Right renal cortex interstitium (tissue), 3 donors: ENCODE measurements around the gene SLC6A1. TPM values are rescaled to one million over a fixed set of nuclear protein-coding genes. Genes with fewer than 3 reads are reported as not detected.

Experiments
- DNase-seq, 3 donors: peaks; one replicate each; pipeline ENCODE4 v3.0.0-alpha.2; 2013; ENCODE audit warnings: low read depth in 3 of 3, low spot score in 2 of 3
- polyA plus RNA-seq, 3 donors: library from polyadenylated mRNA; unstranded; fragments of 120-200 nt; gene quantifications; one replicate each; pipeline ENCODE4 v1.2.1, GENCODE V29; 2013; ENCODE audit not compliant: insufficient read length in 3 of 3

The SLC6A1 gene
- polyA plus RNA-seq, 3 donors, result 0.46 to 0.85 (median 0.74) TPM

DNA sequence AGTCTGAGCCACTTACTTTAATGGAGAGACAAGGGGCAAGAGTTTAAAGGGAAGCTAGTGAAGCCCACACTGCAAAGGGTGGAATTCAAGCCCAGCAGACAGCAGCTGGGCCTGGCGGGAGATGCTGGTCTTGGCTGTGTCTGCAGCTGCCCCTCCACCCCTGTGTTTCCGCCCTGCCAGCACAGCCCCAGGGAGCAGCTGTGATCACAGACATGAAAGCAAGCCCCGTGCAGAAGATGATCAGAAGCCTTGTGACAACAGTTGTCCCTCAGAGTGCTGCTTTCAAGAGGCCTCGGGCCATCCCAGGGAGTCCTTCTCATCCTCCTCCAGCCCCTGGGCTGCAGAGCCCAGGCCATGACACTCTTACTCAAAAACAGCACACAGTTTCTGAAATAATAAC, 24.1 kb upstream of the SLC6A1 start:
- no peak for DNase-seq

DNA sequence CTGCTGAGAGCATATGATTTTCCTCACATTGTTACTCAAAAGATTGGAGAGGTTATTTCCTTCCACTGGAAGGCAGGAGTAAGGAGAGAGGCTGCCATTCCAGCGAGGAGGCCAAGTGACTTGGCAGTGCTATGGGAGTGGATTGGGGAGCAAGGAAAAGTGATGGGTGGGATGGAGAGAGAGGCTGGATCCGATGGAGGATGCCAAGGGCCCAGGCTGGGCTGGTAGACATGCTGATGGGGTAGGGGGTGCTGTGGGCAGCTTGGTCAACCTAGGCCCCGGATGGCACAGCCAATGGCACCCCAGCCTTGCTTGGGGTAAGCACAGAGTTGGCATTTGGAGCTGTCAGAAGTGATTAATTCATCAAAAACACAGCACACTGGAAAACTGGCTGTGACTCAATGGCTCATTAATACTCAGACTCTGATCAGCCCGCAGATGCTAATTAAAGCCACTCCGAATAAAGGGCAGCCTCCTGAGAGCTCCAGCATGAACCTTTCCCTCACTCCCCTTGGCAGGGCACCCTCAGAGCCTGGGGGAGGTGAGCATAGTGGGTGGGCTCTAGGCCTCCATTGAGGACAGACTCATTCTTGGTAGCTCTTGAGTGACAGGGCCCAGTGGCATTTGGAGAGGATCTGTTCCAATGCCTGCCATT, 22.1 kb upstream of the SLC6A1 start:
- no peak for DNase-seq

DNA sequence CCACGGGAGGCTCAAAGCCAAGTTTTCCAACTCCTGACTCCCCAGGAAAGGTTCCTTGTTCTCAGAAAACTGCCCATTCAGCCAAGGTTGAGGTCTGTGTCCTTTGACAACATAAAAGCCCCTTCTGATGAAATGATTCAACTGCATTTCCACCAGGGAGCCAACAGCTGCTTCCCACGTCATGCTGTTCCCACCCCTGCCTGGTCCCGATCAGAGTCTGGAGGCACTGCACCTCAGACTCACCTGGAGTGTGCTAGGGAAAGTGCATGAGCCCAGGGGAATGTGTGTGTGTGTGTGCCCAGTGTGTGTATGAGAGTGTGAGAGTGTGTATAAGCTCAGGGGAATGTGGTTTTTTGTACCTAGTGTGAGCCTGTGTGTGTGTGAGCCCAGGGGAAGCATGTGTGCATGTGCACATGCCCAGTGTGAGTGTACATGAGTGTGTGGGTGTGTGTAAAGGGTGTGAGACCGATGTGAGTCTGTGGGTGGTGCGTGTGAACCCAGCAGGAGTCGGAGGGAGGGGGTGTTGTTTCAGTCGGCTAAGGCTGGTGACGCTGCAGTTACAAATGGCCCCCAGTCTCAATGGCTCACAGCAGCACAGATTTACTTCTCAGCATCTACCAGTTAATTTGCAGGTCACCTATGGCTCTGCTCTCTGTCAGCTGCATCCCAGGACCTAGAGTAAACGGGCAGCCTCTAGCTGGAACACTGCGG, 20.3 kb upstream of the SLC6A1 start:
- no peak for DNase-seq

DNA sequence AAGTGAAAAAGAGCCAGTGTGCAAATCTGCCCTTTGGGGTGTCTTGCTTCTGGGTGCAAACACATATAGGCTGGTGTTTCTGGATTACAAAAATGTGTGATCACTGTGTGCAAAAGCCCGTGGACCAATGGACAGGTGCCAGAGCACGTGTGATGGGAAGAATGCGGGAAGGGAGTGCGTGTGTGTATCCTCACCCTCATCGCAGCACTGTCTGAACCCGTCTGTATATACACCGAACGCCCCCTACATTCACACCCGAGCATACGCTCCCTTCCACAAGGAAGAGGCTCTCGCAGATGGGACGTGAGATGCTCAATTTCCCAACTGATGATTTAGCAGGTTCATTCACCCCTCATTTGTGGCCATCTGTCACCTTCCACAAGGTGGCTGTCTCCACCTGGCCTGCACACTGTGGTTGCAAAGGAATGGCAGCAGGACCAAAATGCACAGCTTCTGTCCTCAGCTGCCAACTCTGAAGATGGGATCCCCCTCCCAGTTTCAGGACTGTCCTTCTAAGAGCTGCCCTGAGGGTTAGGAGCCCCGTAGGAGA, 19.4 kb upstream of the SLC6A1 start:
- no peak for DNase-seq

DNA sequence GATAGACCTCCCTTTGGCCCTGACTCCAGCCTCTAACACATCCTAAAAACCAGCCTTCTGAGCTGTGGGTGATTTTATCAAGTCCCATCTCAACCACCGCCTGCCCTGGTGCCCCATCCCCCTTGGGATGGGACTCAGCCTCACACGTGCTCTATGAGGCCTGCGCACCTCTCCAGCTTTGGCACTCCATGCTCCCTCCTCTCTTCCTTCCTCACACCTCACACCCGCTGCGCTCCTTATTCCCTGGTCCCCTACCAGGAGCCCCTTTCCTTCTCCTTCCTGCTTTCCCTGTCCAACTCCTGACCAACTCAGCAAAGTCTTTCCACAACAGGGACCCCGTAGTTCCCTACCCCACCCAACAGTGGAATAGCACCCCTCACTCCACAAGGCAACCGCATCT, 18.4 kb upstream of the SLC6A1 start:
- no peak for DNase-seq

DNA sequence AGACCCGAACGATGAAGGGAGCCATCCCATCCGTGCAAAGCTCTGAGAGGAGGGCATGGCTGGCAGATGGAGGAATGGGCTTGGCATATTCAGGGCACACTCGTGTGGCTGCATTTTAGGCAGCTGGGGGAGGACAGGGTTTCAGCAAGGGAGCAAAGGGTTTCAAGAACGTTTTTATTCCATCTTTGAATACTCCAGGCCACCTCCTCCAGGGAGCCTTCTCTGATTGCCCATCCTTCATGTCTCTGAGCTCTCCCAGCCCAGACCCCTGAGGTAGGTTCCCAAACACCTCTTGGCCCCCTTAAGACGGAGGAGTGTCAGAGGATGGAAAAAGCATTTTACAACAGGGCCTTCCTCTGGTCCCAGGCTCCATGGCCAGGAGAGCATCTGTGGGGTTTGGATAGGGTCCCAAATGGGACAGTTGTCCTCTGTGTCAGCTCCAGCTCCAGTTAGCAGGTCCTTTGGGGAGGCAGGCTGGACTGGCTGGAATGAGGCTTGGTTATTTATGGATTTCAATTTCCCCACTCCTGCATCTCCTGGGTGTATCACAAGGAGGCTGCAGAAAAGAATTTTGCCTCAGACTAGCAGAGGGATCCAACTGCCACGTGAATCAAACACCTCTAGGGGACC, 17.7 kb upstream of the SLC6A1 start:
- no peak for DNase-seq

DNA sequence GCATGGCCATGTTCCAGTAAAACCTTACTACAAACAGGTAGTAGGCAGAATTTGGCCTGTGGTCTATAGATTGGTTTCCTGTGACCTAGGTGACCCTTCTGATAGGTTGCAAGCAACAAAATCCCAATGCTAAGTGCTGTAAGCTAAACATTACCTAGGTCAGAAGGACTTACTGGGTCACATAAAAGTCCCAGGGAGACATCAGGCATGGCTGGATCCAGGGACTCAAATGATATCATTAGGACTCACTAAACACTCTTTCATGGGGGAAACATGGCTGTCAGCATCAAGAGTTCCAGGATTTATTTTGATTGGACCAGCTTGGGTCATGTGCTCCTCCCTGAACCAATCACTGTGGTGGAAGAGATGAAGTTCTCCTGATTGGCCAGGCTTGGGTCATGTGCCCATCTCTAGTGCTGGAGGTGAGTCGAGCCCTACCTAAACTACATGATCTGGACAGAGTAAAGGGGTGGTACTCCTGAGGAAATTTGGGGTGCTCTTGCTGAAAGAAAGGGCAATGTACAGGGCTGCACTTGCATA, 16.8 kb upstream of the SLC6A1 start:
- no peak for DNase-seq

DNA sequence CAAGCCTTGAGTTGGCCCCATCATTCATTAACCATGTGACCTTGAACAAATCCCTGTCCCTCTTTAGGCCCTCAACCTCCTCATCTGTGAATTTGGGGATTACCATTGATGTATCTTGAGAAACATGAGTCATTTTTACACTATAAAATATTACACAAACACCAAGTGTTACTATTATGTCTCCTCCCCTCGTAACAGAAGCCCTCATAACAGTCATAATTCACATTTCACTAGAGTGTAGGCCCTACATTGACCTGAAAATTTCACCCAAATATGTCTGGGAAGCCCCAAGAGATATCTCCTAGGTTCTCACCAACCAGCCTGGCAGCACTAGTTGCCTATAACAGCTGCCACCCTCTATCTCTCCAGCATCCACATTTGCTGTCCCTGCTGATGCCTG, 15.8 kb upstream of the SLC6A1 start:
- no peak for DNase-seq

DNA sequence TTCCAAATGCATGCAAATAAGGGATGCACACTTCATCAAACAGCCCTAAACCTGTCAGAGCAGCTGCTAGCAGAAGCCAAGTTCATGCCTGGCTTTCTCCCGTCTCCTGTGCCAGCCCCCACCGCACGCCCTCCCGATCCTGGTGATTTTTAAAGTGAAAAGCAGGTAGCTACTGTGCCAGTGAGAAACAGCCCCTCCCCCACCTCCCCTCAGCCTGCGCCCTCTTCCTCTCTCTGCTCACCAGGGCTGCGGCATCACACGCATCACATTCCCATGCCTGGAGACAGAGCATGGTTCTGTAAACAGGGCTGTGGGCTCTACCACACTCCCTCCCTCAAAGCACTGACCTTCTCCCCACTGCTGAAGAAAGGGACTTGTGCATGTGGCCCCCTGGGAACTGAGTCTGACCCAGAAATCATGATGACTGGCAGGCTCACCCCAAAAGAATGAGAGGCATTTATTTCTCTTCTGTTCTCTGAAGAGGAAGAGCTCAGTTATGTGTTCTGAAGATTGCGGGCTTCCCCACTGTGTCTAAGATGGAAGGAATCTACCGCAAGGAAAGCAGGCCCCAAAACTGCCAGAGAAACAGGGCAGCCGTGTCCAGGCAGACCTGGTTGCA, 14.5 kb upstream of the SLC6A1 start:
- DNase-seq, result no peak

DNA sequence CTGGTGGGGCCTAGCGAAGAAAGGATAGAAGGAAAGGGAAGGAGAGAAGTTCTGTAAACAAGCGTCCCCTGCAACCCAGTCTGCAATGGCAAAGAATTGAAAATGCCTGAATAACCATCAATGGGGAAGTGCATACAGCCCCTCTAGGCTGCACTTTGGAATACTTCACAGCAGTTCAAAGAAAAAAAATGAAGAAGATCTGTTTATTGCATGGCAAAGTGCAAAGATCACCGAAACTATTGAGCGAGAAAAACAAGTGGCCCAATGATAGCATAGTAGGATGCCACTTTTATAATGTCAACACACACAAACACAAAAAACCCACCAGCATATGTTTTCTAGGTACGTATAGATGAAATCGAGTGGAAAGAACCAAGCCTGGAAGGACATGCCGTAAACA, 13.6 kb upstream of the SLC6A1 start:
- DNase-seq, result no peak

DNA sequence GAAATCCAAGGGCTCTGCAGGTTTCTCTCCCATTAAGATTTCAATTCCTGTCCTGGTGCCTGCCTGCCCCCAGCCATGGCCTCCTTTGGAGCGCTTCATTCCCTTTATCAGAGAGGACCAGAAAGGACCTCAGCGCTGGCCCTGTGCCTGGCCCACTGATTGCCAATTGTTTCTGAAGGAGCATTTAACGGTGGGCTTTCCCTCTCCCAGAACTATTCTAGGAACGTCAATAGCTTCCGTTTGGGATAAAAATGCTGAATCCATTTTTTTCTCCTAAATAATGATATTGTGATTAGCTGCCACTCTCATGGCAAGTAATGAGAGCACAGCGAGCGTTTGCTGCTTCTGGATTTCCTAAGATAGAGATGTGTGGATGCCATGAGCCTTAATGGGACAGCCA, 12.2 kb upstream of the SLC6A1 start:
- DNase-seq, result no peak

DNA sequence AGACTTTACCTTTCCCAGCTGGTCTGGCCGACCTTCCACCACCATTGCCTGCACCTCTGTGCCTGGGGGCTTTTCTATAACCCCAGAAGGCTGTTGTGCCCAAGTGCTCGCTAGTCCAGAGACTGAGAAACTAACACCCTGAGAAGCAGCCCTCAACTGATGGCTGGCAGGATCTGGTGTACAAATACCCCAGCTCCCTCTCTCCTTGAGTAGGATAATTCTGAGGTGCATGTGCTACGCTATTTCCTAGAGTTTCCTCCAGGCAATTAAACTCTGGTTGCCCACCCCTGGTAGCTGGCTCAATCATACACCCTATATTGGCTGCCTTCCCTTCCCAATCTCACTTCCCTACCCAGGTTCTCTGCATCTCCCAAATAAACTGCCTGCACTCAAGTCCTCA, 11.5 kb upstream of the SLC6A1 start:
- no peak for DNase-seq

DNA sequence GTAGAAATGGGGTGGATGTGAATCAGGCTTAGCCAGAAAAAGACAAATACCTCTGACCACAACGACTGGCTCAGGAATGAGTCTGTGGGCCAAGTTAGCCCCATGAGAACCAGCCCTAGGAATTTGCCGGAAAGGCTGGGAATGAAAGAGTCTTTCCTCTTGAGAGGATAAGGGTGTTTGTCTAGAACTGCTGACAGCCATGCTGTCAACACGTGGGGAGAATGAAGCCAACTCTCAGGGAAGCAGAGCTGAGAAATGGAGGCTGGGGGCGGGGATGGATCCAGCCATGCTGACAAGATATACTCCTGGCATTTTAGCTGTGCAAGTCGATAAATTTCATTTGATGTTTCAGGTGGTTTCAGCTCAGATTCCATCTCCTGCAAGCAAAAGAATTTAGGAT, 10.6 kb upstream of the SLC6A1 start:
- no peak for DNase-seq

DNA sequence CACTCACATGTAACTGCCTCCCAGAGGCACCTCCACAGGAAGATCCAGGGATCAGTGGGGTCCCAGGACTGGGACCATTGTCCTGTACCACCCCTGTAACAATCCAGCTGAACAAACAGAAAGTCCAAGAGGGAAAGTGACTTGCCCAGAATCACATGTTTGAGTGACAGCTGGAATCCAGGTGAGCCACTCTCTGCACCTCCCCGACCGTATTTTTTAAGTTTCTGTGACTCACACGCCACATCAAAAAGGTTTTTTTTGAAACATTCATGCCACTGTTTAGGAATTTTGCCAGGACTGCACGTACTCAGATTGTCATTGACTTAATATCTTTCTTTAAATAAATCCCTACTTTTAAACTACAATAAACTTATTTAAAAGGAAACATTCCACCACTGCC, 9.8 kb upstream of the SLC6A1 start:
- no peak for DNase-seq

DNA sequence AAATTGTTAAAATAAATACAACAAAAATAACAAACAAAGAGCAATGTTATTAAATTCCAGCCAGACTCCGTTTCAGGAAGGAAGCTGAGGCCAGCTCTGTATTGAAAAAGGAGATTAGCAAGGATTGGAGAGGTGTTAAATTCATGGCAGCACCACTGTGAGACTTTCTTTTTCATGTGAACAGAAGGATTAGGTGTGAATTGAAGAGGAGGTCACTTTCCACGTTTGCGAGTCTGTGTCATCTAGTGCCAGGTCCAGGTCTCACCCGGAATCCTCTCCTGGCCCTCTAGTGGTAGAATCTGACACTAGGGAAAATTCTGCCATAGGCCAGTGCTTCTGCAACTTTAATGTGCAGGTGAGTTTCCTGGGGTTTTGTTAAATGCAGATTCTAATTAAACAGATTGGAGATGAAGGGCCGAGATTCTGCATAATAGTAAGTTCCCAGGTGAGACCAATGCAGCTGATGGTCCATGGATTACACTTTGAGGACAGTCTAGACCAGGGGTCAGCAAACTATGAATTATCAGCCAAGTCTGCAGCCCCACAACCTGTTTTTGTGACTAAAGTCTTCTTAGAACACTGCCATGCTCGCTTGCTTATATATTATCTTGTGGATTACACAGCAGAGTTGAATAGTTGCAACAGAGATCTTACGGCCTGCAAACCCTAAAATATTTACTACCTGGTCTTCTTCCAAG, 9.2 kb upstream of the SLC6A1 start:
- DNase-seq, result no peak

DNA sequence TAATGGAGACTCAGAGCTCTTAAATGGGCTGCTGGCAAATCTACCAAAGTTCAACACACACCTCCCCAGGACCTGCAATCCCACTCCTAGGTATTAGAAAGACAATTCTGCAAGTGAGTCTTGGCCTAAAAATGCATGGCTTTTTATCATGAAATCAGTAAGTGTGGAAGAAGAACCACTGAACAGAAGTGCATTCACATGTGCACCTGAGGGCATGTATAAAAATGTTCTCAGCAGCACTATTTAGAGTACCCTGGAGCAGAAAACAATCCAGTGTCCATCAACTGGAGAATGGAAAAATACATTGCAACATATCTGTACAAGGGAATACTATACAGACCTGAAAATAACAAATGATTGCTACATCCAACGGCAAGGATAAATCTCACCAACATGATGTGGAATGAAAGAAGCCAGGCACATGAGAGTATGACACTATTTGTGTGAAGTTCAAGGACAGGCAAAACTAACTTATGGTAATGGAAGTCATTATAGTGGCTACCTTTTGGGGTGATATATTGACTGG, 8.1 kb upstream of the SLC6A1 start:
- DNase-seq, result no peak

DNA sequence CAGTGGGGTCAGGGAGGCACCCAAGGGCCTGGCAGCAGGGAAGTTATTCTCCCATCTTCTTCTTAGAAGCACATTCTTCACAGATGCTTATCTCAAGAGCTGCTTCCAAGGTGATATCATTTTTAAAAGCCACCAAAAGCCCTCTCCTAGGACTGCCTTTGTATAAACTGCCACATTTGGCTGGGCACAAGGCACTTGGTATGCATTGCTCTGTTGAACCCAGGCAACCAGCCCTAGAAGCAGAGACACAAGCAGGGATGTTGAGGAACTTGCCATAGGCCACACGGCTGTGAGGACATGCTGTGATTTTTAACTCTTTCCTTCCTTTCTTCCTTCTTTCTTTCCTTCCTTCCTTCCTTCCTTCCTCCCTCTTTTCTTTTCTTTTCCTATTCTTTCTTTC, 7.4 kb upstream of the SLC6A1 start:
- DNase-seq, result no peak

DNA sequence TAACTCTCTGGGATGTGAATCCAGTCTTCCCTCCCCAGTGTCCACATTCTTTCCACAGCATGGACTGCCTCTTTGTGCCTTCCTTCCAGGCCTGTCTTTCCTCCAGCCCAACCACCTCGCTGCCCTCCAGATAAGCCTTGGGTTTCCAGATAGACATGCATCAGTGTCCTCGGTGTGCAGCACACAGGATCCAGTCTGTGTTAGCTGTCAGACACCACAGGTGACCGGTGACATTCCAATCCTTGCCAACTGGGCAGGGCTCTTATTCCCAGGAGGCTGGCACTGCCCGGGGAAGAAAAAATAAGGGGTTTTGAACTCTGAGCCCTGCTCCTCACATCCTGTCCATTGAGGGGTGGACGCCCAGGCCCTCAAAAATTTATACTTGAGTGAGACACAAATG, 6.0 kb upstream of the SLC6A1 start:
- DNase-seq, result no peak

DNA sequence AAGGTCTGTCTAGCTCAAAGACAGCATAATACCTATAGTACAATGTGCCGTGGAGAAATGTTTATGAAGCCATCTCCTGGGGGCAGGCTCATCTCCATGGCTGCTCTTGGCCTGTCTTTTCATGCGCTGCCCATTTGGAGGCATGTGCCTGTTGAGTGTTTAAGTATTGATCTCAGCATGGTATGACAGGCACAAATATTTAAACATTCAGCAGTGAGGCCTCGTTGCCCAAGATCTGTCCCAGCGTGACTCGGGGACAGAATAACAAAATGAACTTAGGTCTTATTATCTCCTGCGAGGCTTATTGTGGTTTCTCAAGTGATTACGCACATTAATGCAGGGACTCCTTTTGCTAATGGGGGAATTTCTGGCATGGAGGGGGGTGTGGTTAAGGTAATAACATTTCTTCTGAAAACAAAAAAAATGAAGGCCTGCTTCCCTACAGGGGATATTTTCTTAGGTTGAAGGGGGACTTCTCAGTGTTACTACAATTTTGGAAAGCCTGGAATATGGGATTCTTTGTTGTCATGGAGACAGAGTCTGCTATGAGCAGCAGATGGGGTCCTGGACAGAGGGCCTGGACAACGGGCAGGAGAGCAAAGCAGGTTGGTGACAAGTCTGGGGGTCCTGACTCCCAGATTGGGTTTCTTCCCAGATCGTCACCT, 4.4 kb upstream of the SLC6A1 start:
- no peak for DNase-seq

DNA sequence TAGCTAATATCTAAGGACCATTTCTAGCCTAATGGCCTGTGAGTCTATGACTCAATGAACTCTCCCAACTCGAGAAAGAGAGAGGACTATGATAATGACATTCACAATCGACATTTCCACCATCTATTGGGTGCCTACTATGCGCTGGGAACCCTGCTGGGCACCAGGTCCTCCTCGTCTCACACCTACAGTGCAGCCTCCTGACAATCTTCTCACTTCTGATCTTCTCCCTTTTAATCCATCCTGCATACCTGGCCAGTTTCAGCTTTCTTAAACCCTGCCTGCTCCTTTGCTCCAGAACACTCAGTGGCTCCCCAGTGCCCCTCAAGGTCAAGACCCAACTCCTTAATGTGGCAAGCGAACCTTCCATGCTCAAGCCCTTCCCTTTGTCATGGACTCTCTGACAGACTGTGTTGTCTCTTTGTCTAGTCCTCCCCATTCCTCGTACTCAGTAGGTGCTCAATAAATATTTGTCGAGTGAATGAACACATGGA, 3.5 kb upstream of the SLC6A1 start:
- DNase-seq, result no peak
